DOHH2 (cell line): Measurements from ENCODE around the gene NUP210.

Experiments used
- H3F3A ChIP-seq: fragments of 200-600 bp; sonication (generic), shearing (Covaris generic); 2 replicates; pipeline ENCODE4 v1.6.0; 2016; ENCODE audit warnings: antibody characterized with exemption, mild to moderate bottlenecking; ENCODE audit not compliant: control insufficient read depth, insufficient read depth
- H3K27ac ChIP-seq: fragments of 200-600 bp; sonication (generic); 2 replicates; pipeline ENCODE4 v1.5.1; 2014; ENCODE audit warnings: low read depth, mild to moderate bottlenecking, low read length, moderate library complexity
- H3K27me3 ChIP-seq: fragments of 200-600 bp; sonication (generic); 2 replicates; pipeline ENCODE4 v1.6.1; 2014; ENCODE audit warnings: mild to moderate bottlenecking, low read length, mixed read lengths; ENCODE audit not compliant: control insufficient read depth
- H3K36me3 ChIP-seq: fragments of 200-600 bp; sonication (generic); 2 replicates; pipeline ENCODE4 v1.6.1; 2014; ENCODE audit warnings: mild to moderate bottlenecking, low read length, moderate library complexity, mixed read lengths; ENCODE audit not compliant: control insufficient read depth
- H3K4me1 ChIP-seq: fragments of 200-600 bp; sonication (generic); 2 replicates; pipeline ENCODE4 v1.6.1; 2014; ENCODE audit warnings: mild to moderate bottlenecking, low read length, mixed read lengths; ENCODE audit not compliant: control insufficient read depth
- H3K4me2 ChIP-seq: fragments of 200-600 bp; sonication (generic); 2 replicates; pipeline ENCODE4 v1.6.0; 2014; ENCODE audit warnings: mild to moderate bottlenecking, low read length, moderate library complexity
- H3K4me3 ChIP-seq: fragments of 200-600 bp; sonication (generic); 2 replicates; pipeline ENCODE4 v1.5.1; 2014; ENCODE audit warnings: mild to moderate bottlenecking, low read length, mixed read lengths
- H3K79me2 ChIP-seq: fragments of 200-600 bp; sonication (generic); 2 replicates; pipeline ENCODE4 v1.6.1; 2014; ENCODE audit warnings: mild to moderate bottlenecking, low read length, mixed read lengths; ENCODE audit not compliant: control insufficient read depth
- H3K9me2 ChIP-seq: fragments of 200-600 bp; sonication (generic); replicated peaks from 2 replicates; pipeline ENCODE4 v1.6.1; 2014; ENCODE audit warnings: mild to moderate bottlenecking, low read length, mixed read lengths; ENCODE audit not compliant: control insufficient read depth
- H3K9me3 ChIP-seq: fragments of 200-600 bp; sonication (generic); 2 replicates; pipeline ENCODE4 v1.6.1; 2014; ENCODE audit warnings: antibody characterized with exemption, low read length, mixed read lengths; ENCODE audit not compliant: control insufficient read depth, insufficient read depth
- H4K20me1 ChIP-seq: fragments of 200-600 bp; sonication (generic); 2 replicates; pipeline ENCODE4 v1.6.0; 2014; ENCODE audit warnings: low read depth, mild to moderate bottlenecking, antibody characterized with exemption, low read length, moderate library complexity; ENCODE audit not compliant: control insufficient read depth, insufficient read depth
- CTCF ChIP-seq: fragments of 200-600 bp; sonication (generic); IDR thresholded peaks from one replicate; pipeline ENCODE4 v1.5.1; 2014; ENCODE audit warnings: antibody characterized with exemption, mild to moderate bottlenecking, low read depth, low read length; ENCODE audit not compliant: poor library complexity, severe bottlenecking
- EZH2phosphoT487 ChIP-seq: fragments of 200-600 bp; sonication (generic); IDR thresholded peaks from 2 replicates; pipeline ENCODE4 v1.6.1; 2017; ENCODE audit warnings: borderline replicate concordance, mild to moderate bottlenecking, antibody characterized with exemption, low read length, moderate library complexity, mixed read lengths

NUP210 gene

GRCh38 chr3:13461169-13462124 is 41.3 kb upstream of the NUP210 start:
- H3K4me1 ChIP-seq: peaks cover 9% of the 10 kb centered on the region
- H3K4me2 ChIP-seq: 0 out of 2 replicates have a peak overlapping the region, but pooled peaks have one; percentile 19
- no peaks in the 10 kb centered on the region for H3K9me3 ChIP-seq
- H3K79me2 ChIP-seq: no peaks in the 10 kb centered on the region
- H3K36me3 ChIP-seq: no peaks in the 10 kb centered on the region
- peaks cover 26% of the 10 kb centered on the region for H3K27me3 ChIP-seq
- H4K20me1 ChIP-seq: no peaks in the 10 kb centered on the region
- no peaks in the 10 kb centered on the region for H3F3A ChIP-seq
- TF ChIP-seq CTCF: peak; percentile 100
- no peak for TF ChIP-seq EZH2phosphoT487
- H3K27ac ChIP-seq: no peak overlapping the region
- H3K4me3 ChIP-seq: no peak overlapping the region
- H3K9me2 ChIP-seq: no peaks in the 10 kb centered on the region

DNA sequence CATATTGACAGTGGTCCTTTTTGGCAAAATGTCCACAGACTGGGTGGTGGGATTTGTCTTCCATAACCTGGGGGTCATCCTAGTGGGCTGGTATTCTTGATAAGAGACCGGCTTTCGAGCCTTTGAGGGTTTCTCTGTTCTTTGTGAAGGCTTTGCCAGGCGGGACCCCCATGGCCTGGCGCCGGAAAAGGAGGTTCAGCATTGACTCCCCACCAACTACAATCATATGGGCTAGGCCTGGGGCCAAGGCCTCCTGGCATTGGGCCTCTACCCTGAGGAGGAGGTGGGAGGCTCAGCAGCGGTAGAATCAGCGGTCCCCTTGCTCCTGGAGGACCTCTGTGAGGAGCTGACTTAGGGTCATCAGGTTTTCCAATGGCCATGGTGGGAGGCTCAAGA is 40.2 kb upstream of the NUP210 start:
- no peak overlapping the region for H3K27ac ChIP-seq
- no peak for TF ChIP-seq EZH2phosphoT487
- TF ChIP-seq CTCF: no peak
- peaks cover 9% of the 10 kb centered on the region for H3K4me1 ChIP-seq
- no peaks in the 10 kb centered on the region for H4K20me1 ChIP-seq
- peaks cover 23% of the 10 kb centered on the region for H3K27me3 ChIP-seq
- H3K4me2 ChIP-seq: no peak overlapping the region
- no peaks in the 10 kb centered on the region for H3K9me2 ChIP-seq
- H3F3A ChIP-seq: no peaks in the 10 kb centered on the region
- H3K4me3 ChIP-seq: no peak overlapping the region
- no peaks in the 10 kb centered on the region for H3K36me3 ChIP-seq
- no peaks in the 10 kb centered on the region for H3K79me2 ChIP-seq
- H3K9me3 ChIP-seq: no peaks in the 10 kb centered on the region

DNA sequence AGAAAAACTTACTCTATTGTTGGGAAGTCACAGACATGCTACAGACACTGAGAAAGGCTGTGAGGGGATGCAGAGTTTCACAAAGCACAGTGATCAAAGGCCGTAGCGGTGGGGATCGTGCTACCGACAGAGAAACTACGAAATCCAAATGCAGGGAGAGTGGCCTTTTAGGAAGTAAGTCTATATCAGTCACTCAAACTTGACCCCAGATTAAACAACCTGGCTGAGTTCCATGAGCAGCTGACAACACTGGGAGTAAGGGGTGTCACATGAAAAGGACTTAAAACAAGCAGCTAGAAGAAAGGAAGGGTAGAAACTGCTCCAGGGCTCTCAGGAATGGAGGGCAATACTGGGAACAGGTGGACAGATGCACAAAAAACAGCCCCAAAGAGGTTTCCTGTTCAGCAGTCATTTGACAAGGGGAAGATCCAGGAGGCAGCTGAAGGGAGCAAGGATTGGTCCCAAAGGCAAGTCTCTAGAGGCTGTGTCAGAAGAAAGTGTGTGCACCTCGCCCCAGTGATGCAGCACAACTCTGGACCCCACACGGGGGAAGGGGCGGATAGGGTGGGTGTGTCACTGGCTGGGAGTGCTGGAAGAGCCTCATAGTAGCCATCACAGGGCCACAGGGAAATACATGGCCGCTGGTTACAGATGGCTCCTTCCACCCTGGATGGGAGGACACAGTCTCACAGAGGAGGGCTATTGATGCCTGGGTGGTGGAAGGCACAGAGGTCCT is 39.7 kb upstream of the NUP210 start:
- Histone ChIP-seq H3K79me2 (no peaks in the 10 kb centered on the region), H3K36me3 (no peaks in the 10 kb centered on the region), H4K20me1 (no peaks in the 10 kb centered on the region), H3F3A (no peaks in the 10 kb centered on the region), H3K4me2 (no peak overlapping the region), H3K4me3 (no peak overlapping the region), H3K27me3 (peaks cover 20% of the 10 kb centered on the region), H3K9me2 (no peaks in the 10 kb centered on the region), H3K9me3 (no peaks in the 10 kb centered on the region), H3K27ac (no peak overlapping the region), H3K4me1 (peaks cover 9% of the 10 kb centered on the region)
- no peak for TF ChIP-seq CTCF
- TF ChIP-seq EZH2phosphoT487: no peak
